GM18498 (cell line): ENCODE data around the gene TUBB.
A peak's percentile ranks its signal among the peaks of the same experiment; 100 is the strongest.
"Not testable (repeated sequence)": the region's sequence is repeated elsewhere in the genome, so short reads cannot be mapped to it uniquely, and the experiment has no call there.

Experiments used
- ATAC-seq: cut with Tn5 transposase; IDR thresholded peaks from one replicate; pipeline ENCODE4 v1.9.1; 2021; ENCODE audit warnings: mild to moderate bottlenecking, moderate library complexity; ENCODE audit not compliant: unreplicated experiment

Gene TUBB

DNA sequence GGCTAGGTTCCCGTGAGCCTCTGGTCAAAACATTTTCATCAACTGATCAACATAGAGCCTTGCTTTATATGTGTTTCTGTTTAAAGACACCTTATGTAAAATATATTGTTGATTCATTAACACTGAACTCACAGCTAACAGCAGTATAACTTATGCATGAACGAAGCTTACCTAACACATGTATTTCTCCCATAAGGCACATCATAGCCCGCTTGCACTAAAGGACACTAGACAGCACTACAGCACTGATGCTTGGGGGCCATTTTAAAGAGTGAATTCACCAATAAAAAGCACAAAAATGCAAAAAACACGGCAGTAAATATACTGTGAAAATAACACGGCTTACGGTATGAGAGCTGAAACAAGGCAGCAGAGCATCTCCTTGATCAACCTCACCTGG, 18.4 kb downstream of the TUBB start:
- ATAC-seq, result no peak

GRCh38 chr6:30740540-30740870, 20.4 kb downstream of the TUBB start:
- no peak for ATAC-seq

DNA sequence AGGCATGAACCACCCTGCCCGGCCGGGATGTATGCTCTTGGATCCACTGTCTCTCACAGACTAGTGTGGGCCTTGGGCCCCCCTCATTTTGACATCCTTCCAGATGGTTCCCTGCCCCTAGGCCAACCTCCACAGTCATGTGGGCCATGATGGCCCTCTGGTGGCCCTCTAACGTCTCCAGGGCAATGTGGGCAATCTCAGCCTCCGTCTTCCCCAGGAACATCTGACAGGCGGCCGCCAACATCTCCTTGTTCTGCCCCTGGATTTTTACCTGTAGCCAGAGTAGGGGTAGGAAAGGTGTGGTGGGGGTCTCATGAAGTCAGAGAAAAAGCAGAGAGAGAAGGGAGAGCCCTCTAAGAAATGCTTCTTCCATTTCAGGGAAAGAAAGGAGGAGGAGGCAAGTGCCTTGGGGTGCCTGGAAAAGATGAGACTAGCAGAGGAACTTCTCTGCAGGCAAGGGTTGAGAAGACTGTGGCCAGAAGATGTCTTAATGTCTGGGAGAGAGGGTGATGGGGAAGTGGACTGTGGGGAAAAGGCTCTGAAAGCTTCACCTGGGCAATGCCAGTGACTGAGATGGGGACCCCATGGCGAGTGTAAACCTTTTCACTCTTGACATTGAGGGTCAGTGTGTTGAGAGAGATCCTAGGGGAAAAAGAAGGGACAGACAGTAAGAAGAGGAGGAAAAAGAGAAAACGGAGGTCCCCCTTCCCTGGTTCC, 21.1 kb downstream of the TUBB start:
- ATAC-seq, result no peak

- no peak for ATAC-seq
These were observed 21.7 kb downstream of the TUBB start for GRCh38 chr6:30741789-30742315.

DNA sequence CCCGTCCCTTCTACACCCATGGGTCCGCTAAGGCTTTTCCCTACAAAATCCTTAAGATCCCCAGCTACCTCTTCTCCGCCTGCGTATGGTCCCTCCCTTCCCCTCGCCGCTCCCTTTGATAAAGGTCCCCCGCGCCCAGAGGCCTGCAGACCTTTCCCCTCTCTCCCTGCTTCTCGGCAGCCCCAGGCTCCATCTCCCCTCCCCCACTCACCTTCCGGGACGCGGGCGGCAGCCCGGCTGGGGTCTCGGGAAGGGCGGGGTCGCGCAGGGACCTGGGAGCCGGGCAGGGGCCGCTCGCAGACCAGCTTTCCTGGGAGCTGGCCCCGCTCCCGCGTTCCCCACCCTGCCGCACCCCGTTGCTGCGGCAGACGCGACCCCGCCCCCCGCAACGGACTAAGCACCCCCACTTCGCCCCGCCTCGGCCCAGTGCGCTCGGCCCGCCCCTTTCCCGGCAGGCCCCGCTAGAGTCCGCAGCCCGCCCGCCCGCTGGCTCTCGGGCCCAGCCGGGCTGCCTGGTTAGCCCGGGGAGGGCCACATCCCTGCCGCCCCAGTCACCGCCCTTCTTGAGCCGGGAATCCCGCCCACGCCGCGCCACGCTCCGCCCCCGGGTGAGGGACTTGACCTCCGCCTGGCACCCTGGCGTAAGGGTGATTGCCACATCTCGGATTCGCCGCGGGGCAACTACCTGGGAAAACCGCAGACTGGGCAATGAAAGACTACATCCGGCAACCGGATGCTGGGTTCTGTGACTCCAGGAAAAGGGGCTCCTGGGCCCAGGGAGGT, 22.4 kb downstream of the TUBB start, which contains the start of gene FLOT1:
FLOT1 (minus strand) TSS at position 372 of the 783 bp plus-strand sequence. CDS start 498 bp downstream, outside the sequence.
- peak; percentile 79 for ATAC-seq

DNA sequence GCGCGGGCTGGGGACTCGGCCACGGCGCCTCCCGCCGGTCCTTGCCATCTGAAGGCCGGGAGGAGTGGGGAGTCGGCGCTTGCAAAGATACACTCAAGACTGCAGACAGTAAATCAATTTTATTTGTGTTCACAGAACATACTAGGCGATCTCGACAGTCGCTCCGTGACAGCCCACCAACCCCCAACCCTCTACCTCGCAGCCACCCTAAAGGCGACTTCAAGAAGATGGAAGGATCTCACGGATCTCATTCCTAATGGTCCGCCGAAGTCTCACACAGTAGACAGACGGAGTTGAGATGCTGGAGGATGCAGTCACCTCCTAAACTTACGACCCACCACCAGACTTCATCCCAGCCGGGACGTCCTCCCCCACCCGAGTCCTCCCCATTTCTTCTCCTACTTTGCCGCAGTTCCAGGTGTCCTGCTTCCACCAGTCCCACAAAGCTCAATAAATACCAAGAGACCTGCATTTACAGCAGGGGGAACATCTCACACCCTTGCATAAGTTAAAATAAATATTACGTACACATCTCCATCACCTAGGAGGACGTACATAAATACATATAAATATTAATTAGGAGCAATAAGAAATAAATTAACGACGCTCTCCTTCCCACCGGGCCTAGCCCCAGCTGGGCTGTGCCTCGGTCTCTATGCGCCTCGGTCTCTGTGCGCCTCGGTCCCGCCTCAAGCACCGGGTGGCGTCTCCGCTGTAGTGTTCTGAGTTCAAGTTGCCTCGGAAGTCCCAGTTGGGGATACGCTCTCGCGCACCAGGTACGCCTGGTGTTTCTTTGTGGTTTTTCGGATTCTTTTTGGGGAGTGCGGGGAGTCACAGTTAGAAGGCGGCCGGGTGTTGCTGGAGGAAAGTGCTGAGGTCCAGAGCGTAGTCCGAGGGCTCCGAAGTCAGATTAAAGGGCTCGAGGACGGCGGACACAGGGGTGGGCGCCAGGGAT, 23.2 kb downstream of the TUBB start:
- ATAC-seq, result no peak

- ATAC-seq, result no peak
These were observed 24.1 kb downstream of the TUBB start, which contains the start of gene IER3 for GRCh38 chr6:30744054-30744805. Gene IER3 (minus strand): TSS chr6:30744547. CDS start chr6:30744518, 29 bp downstream.

GRCh38 chr6:30747300-30747687, 27.1 kb downstream of the TUBB start:
- no peak for ATAC-seq

DNA sequence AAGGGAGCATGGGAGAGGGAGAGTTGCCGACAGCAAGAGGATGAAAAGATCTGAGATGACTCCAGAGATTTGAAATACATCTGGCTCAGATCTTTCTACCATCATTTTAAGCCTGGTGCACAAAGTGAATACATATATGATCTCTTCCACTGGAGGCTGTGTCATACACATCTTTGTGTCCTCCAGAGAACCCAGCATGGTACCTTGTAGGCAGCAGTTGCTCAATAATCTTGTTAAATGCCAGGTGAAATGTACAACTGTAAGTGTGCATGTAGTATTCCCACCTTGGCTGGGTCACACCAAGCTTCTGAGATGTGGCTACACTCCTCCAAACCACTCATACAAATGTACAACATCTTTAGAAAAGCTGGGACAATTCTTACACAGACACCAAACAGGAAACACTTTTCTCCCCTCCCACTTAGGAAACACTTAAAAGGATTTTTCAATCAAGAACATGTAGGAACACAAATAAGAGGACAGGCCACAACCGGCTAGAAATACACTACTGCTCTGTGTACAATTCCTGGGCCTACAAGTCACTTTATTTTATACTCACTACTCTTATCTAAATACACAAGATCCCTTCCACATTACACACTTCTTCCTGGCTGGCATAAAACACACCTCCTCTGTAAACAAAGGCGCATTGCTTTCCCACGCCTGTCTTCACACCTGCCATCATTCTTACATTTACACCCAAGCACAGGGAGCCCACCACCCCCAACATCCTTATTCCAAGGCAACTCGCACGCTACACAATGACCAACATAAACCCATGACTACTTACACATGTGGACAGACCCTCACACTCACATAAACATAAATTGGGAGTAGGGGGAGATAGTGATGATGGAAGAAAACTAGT, 28.0 kb downstream of the TUBB start:
- ATAC-seq, result no peak

GRCh38 chr6:30748851-30749540, 28.8 kb downstream of the TUBB start:
- ATAC-seq, result no peak

- ATAC-seq, result no peak
These were observed 29.6 kb downstream of the TUBB start for GRCh38 chr6:30749554-30750378.

GRCh38 chr6:30750379-30750668, 30.2 kb downstream of the TUBB start:
- no peak for ATAC-seq

DNA sequence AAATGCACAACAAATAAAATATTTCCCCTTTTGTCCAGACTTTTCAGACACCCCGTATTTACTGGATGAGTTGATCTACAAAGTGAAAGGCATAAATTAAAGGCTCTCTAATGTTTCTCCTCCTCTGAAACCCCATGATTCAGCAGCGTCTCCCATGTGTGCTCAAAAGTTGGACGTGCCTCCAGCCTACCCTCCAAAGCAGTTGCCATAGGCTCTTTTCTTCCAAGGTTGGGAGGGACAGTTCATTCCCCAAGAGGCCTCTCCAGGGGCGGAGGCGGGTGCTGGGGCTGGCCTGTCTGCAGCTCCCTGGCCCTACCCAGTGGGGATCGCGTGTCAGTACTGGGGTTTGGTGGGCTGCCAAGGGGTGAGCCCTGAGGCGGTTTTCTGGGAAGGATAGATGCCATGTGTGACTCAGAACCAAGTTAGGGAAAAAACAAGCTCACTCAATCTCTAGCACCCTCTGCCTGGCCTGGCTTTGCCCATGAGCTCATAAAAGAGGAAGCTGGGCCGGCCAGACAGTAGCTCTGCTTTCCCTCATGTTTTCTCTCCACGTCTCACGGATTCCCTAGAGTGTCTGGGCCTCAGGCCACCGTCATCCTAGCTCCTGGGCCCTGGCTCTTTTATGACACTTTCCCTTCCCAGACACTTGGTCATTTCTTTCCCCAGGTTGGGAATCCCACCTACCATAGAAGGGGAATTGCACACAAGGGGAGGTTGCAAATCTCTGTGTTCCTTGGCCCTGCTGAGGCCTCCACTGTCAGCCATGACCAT, 32.2 kb downstream of the TUBB start:
- ATAC-seq, result no peak

DNA sequence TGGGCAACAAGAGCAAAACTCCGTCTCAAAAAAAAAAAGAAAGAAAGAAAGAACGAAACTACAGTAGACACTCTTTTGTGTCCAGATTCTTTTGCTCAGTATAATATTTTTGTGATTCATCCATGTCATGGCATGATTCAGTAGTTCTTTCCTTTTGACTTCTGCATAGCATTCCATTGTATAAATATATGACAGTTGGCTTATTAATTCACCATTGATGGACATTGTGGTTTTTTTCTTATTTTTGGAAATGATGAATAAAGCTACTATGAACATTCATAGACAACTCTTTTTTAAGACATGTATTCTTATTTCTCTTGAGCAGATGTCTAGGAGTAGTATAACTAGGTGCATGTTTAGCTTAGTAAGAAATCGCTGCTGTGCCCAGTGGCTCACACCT, 34.5 kb downstream of the TUBB start:
- ATAC-seq, result no peak

DNA sequence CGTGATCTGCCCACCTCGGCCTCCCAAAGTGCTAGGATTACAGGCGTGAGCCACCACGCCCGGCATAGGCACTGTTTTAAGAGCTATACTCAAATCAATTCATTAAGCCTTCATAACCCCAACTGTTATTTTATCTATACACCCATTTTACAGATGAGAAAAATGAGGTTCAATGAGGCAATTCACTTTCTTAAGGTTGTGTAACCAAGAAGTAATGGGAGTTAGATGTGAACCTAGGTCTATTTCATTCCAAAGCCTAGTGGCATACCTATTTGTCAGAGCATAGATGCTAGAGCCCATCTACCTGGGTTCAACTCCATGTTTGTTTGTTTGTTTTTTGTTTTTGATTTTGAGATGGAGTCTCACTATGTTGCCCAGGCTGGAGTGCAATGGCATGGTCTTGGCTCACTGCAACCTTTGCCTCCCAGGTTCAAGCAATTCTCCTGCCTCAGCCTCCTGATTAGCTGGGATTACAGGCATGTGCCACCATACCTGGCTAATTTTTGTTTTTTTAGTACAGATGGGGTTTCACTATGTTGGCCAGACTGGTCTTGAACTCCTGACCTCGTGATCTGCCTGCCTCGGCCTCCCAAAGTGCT, 36.4 kb downstream of the TUBB start:
- ATAC-seq, result not testable (repeated sequence)

DNA sequence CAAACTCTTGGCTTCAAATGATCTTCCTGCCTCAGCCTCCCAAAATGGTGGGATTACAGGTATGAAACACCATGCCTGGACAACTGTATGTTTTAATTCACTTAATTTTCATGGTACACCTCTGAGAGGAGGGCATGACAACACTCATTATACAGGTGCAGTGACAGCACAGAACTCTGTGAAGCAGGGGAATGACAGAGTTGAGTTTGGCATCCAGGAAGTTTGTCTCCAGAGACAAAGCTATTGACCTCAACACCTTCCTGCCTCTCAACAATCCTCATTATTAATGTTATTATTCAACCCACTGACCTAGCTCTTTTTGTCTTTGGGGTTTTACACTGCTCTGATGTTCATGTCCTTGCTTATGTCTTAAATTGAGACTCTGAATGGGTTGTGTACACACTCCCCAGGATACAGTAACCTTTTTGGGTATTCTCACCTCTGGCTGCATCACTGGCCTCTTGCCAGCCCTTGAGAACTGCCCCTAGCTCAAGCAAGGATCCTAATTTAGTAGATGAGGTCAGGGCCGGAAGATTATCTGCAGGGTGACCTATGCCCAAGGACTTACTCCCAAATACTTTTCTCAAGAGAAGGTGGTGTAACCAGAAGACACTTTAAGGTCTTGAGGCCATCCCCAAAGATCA, 37.2 kb downstream of the TUBB start:
- ATAC-seq, result no peak
